Measurements from ENCODE around the gene PLAU.

PLAU gene

DNA sequence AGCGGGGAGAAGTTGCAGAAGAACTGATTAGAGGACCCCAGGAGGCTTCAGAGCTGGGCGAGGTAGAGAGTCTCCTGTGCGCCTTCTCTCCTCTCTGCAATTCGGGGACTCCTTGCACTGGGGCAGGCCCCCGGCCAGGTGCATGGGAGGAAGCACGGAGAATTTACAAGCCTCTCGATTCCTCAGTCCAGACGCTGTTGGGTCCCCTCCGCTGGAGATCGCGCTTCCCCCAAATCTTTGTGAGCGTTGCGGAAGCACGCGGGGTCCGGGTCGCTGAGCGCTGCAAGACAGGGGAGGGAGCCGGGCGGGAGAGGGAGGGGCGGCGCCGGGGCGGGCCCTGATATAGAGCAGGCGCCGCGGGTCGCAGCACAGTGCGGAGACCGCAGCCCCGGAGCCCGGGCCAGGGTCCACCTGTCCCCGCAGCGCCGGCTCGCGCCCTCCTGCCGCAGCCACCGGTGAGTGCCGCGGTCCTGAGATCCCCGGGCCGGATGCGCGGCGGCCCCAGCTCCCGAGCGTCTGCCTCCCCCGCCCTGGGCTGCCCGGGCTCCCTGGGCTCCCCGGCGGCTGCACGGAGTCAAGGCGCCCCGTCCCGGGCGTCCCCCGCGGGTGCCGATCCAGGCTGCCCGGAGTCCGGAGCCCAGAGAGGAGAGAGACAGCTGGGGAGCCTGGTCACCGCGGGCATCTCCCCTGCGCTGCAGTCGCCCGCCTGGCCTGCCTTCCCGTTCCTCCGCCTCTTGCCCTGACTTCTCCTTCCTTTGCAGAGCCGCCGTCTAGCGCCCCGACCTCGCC, at the start of gene PLAU:
Gene PLAU, plus strand, starts transcription at position 369 of the 789 bp plus-strand sequence. CDS start 424 bp downstream, outside the sequence.
- no peak for DNase-seq

DNA sequence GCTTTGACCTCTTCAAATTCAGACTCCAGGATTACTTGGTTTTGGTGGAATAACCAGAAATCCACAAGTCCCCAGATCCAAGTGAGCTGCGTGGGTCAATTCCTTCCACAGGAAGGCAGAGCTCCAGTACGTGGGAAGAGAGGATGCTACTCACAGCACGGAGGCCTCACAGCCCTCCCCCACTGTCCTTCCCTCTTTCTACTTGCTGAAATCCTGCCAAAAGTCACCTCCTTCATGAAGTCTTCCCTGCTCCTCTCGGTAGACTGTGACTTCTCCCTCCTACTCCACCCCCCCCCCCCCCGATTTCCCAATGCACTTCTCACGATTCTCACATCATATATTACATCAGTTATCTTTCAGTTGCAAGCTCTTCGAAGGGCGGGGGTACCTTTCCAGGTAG, 48.9 kb upstream of the PLAU start:
- DNase-seq, result no peak

DNA sequence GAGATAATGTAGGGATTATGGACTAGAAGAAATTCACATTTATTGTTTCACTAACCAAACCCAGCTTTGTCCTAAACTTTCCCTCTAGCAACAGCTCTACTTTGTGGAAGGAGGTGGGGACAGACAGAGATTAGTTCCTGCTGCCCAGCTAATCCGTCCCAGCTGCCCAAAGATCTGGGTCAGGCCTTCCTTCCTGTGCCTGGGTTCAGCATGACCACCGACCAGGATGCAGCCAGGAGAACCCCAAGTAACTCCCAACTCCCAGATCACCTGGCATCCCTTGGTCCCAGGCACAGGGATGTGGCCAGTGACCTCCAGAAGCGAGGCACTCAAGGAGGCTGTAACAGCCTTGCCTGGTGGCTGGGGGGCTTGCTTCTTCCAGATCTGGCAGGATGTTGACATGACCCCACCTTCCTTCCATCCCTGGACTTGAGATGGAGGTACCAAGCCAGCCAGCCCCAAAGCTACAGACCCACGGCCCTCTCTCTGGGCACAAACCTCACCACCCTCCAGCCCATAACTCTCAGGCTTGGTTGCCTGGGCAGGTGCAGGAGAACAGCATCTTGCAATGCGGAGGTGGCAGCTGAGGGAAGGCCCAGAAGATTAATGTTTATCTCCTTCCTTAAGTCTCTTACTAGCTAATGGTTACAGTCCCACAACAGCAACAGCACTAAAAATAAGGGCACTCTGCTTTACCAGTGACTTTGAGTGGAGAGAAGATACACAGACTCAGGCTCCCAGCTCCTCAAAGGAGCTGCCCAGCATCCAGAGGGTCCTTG, 47.7 kb upstream of the PLAU start:
- DNase-seq, result no peak

DNA sequence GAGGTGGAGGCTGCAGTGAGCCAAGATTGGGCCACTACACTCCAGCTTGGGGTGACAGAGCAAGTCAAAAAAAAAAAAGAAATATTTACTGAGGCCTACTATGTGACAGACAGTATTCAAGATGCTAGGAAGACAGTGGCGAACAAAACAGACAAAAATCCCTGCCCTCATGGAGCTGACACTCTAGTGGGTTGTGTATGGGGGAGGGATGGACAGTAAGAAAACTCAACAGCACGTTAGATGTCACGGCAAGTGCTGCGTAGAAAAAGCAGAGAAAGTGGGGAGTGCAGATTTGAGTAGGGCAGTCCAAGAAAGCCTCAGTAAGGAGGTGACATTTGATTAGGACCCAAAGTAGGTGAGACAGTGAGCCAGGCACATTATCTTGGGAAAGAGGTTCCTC, 46.7 kb upstream of the PLAU start:
- DNase-seq, result no peak

DNA sequence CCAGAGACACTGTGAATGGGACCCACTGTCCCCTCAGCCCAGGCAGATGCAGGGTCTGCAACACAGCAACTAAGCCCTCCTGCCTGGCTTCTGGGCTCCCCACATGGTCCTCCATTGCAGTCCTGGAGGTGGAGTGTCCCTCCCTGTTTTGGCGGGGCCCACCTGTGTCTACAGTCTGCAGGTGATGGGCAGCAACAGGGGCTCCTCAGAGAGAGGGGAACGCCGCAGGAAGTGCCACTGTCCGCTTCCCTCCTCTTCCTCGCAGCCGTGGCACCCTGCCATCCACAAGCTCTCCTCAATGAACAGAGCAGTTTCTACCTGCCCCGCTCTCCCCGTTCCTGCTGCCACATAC, 45.8 kb upstream of the PLAU start:
- DNase-seq, result no peak

DNA sequence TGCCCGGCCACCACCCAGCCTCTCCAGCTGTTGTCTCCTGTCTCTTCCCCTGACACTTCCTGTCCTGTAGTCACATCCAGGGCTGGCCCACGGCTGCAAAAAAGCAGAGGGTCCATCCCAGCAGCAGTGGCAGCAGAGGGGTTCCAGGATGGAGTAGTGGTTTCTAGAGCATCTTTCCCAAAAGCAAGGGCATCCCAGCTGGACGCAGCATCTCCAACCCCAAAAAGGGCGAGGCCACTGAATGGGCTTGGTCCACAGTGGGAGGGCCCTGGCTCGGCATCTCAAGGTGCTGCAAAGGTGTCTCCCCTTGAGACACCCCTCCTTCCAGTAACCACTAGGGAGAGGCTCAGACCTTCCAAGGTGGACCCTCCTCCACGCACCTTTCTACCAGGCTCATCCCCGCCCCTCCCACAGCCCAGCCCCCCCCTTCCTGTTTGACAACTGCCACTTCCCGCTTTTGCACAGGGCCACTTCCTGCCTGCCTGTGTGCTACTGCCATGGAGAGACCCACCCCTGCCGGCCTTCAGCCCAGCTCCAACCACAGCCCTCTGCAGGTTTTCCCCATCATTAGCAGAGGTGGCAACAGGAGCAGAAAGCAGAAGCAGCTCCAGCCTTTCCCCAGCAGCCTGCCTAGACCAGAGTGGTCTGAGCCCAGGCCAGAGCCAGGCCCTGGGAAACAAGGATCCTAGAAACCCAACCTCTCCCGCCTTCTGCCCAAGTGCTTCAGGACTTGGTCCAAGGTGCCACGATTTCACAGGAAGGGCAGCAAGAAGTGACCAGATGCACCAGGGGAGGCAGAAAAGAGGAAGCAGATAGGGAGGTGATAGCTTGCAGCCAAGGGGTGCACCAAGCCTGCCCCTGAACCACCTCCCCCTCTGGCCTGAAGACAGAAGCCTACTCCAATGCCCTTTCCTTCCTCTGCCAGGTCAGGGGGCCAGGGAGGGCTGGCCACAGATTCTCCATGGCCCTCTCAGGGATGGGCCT, 45.2 kb upstream of the PLAU start:
- DNase-seq, result no peak

DNA sequence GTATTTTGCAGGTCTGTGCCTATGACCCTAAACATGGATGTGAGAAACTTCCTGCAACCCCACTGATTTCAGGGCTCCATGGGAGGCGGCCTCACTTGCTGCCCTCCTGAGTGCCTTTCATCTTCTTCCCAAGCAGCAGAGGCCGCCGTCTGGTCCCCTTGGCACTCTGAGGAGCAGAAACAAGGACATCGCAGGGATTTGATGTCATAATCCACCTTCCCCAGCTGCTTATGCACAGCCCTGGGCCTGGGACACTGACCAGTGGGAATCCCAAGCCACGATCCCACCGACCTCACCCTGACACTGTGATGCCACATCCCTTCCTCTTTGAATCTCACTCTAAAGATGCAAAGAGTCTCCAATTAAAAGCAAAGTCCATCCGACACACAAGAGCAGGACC, 44.3 kb upstream of the PLAU start:
- DNase-seq, result no peak

DNA sequence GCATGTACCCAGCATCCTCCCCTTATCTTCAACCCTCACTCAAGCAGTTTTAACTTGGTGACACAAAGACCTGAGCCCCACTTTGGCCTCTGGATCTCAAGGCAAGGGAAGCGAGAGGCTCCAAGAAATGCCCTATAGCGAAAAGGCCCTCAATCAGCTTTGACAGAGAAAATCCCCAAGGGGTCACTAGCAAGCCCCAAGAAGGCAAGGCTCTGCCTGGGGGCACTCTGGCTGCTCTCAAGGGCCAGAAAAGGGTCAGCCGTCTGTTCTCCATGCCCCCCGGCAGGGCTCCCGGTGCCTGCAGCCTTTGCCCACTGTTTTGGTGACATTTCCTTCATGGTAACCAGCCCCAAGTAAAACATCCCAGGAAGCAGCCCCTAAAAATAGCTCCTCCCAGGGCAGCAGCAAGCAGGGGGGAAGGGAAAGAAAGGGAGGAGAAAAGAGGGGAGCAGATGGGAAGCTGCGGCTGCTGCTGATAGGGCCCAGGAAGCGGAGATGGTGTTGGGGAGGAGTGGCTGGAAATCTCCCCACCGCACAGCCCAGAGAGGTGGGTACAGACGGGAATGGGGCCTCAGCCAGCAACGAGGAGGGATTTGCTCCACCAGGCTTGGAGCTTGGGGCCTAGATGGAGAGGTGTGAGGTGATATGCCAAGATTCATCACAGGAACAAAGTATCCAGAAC, 43.7 kb upstream of the PLAU start:
- DNase-seq, result no peak

DNA sequence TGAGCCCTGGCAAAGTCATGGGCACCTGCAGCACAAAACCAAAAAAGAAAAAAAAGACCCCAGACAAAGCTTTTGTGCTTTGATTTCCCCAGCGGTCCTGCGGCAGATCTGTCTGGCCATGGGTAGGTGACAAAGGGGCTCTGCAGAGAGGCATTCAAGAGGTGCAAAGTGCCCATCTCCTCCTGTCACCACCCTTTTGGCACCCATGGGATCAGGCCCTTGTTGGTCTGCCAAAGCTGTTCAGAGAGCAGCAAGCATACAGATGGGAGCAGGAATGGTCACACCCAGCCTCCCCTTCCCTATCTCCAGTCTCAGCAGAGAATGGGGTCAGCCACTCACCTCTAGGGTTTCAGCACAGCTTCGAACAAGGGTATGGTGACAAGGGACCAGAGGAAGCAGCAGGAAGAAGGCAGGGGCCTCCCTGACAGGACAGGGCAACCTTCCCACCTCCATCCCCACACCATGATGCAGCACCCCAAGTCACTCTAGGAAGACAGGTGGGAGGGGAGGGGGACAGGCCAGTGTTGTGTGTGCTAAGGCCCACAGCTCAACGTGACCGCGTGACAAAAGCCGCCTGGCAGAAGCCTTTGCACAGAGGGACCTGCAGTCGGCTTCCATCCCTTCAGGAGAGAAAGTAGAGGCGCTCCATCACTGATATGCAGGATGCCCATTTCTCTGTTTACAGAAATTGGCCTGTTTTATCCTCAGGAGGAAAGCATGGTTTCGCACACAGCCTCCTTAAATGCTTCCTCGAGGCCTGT, 42.9 kb upstream of the PLAU start:
- DNase-seq, result no peak

DNA sequence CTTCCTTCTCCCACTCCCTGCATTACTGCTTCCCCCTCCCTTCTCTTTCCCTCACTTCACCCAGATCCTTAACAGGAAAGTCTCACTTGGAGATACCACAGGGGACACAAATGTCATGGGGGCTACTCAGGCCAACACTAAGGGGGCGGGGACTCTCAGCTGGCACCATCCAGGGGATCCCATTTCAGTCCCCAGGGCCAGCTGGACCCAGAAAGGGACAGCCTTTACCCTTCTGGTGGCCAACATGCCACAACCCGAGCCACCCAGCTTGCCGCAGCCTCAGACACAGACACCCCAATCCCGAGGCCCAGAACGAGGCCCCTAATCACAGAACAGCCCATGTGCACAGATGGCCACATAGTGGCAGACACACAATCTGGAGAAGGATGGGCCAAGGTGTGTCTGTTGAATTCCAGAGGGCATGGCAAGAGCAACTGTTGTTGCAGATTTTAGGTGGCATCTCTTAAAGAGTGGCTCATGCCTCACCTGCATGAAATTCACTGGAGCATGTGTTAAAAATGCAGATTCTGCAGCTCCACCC, 42.2 kb upstream of the PLAU start:
- DNase-seq, result no peak

DNA sequence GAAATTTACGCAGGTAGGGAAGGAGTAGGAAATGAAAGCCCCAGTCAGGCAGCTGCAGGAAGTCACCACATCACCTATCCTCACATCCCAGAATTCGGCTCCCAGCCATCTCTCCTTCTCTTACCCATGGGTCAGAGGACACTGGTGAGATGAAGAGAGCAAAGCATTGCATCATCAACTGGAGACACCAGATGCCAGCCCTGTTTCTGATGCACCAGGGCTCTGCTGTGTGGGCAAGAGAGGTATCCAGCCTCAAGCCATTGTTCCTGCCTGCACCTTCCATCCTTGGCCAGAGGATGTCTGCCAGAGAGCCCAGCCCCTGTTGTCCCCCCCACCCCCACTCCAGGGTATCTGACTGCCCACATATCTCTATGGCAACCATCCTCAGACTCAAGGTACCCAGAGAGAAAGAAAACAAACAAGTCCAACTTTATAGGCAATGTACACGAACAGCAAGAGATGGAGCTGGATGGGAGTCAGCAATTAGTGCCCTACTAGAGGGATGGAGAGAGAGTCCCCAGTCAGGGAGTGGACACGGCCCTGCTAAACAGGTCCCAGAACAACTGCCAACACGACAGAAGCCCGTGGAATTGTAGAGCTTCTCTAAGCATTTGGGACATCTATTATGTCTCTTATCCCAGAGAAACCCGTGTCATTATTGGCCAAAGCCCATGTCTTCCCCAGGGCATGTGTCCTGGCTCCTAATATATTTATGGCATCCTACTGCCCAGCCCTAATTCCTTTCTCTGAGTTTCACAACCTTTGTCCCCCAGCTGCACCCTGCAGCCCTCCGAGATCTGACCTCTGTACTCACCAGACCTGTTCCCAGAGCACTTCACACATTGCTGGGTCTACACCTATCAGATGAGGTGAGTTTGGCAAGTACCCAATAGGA, 39.4 kb upstream of the PLAU start:
- no peak for DNase-seq

DNA sequence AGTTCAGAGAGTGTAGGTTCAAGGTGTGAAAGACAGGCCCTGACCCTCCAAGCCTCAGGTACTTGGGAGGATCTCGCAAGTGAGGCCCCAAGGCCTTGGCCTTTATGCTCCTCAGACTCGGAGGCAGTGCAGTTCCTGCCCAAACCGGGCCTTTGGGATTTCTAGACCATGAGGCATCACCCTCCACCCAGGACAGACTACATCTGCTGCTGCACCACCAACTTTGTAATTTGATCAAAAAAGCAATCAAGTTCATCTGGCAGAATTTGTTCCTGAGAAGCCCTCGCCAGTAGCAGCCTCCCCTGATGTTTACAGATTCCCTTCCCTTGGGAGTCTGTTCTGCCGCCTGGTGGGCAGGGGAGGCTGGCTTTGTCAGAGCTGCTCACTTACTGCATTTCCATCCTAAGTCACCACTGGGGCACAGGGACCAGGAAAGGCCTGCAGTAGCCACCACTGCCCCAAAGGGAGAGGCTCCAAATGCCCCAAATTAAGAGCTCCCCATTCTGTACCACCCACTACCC, 38.7 kb upstream of the PLAU start:
- no peak for DNase-seq

DNA sequence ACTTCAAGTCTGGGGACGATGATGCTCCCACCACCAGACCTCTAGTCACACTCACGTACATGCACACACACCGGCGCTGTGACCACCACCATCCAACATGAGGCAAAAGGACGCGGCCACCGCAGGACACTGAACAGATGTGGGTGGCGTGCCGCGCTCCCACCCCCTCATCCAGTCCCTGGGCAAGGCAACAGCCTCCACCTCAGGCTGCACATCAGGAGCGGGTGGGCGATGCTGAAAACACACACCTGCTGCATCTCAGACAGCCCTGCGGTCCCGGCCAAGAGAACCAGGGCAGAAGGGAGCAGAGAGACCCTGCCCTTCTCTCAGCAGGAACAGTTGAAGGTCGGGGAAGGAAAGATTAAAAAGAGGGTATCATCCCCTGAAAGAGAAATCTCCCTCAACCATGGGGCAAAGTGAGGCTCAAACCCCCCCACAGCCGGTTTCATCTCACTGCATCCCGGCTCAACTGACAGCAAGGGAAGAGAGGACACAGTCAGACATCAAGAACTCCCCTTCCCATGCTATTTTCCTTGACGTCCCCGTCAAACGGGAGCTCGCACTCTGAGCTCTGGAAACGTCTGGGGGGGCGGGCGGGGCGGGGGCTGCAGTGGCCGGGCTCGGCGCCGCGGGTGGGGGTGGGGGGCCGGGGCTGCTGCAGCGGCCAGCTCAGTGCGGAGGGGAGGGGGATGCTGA, 37.6 kb upstream of the PLAU start:
- DNase-seq, result no peak

DNA sequence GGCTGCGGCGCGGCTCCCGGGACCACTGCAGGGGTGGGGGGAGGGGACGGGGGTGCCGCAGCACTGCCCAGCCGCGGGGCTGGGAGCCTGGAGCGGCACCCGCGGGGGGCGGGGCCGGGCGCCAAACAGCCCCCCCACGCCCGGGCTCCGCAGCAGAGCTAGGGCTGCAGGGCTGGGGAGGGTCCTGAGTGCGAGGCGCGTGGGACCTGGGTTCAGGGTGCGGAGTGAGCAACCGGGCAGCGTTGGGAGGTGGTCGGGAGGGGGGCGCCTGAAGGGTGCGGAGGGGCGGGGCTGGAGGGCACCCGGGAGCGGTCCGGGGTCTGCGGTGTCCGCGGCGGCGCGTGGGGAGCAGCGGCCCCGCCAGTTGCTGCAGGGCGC, 37.1 kb upstream of the PLAU start:
- no peak for DNase-seq

DNA sequence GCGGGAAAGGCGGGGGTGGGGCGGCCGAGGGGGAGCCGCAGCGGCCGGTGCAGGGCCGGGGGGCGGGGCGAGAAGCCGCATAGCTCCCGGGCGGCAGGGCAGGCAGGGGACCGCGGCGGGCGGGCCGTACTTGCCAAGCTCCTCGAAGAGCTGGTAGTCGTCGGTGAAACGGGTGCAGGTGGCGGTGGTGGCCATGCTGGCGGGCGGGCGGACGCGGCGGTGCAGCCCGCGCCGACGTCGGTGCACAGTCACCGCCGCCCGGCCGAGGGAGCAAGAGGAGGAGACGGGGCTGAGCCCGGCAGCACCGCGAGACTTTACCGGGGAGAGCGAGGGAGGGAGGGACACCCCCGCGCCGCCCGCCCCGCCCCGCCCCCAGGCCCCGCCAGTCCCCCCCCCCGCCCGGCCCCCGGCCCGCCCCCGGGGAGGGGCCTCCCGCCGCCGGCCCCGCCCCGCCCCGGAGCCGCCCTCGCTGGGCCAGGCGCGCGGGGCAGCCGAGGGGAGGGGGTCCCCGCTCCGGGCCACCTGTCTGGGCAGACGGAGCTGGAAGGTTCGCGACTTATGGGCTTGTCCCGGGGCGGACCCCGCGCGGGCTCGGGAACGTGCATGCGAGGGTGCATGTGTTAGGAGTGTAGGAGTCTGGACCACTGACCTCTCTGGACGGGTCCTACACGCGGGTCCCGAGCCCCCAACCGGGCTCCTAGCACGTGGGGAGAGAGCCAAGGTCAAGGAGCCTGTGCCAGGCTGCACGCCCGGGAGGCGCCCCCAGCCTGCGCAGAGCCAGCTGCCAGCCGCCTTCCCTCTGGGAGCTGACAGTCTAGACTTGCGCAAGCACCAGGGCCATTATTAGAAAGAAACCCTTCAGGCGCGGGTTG, 36.4 kb upstream of the PLAU start, which contains the start of gene CAMK2G:
Gene CAMK2G, minus strand, starts transcription at position 289 of the 872 bp plus-strand sequence. Its CDS starts 94 bp downstream, at position 195.
- peak; percentile 19 for DNase-seq

DNA sequence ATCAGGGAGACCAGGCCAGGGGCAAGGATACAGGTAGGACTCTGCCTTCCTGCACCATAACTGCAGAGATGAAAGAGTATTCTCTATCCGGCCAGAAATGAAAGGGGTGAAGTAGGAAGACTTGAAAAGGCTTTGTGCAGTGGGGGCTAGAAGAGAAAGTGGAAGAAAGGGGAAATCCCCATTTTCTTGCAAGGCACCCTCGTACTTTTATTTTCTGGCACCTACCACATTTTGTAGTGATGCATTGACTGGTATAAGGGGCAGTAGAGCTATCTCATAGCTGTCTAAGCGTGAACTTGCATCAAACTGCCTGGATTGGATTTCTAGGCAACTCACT, 35.8 kb upstream of the PLAU start:
- DNase-seq, result no peak

DNA sequence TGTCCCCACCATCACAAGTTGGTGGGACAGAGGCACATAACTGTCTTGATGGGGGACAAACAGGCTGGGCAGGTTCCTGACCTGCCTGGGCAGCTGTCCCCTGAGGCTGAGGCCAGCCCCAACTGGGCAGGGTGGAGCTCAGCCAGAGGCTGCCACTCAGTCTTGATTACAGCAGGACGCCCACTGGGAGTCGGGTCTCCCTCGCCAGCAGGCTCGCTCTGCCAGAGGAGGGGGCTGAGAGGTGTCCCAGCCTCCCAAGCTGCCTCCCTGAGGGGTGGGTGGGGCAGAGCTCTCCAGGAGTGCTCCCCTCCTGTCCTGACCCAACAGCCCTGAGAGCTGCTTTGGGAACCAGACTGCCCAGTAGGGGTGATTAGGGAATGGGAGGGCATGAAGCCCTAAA, 34.8 kb upstream of the PLAU start:
- DNase-seq, result no peak

DNA sequence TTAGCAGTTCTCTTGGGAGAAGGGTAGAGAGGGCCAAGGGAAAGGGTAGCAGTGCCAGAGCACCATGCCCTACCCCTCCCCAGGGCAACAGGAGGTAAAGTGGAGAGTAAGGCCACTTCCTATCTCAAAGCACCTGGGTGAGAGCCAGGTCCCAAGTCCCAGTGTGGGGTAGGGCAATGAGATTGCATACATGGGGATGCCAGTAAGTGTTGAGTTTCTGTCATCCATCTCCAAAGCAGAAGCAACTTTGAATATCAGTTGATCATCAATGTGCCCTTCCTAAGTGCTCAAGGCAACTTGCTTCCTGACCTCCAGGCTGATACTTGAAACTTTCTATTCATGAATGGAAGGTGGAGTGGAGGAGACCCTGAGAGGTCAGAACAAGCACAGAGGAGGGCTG, 34.4 kb upstream of the PLAU start:
- no peak for DNase-seq

DNA sequence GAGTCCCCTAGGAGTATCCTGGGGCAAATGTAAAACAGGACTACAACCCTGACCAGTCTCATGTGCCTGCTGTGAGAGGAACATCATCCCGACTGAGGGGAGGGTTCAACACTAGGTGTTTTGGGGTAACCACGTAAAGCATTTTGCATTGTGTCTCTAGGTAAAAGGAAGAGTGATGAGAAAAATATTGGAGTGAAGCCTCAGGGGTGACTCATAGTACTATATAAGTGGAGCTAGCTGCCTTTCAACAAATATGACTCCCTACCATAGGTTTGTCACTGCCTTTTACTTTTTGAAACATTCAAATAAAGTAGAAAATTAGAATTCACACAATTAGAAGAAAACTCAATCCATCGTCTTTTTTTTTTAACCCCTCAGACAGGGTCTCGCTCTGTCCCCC, 34.0 kb upstream of the PLAU start:
- DNase-seq, result no peak

Measured in NCI-H1105 (cell line).